Caki2 (cell line): ENCODE measurements around the gene CLASP1. TPM values are rescaled to one million over a fixed set of nuclear protein-coding genes. Genes with fewer than 3 reads are reported as not detected.
"Not testable (repeated sequence)": the region's sequence is repeated elsewhere in the genome, so short reads cannot be mapped to it uniquely, and the experiment has no call there.

Experiments
- DNase-seq: peaks from one replicate; pipeline ENCODE4 v3.0.0-alpha.2; 2015; ENCODE audit warnings: low read depth
- in situ Hi-C: cut with HindIII; loops from 2 replicates; pipeline ENCODE4 v1.10.0; 2016; ENCODE audit warnings: low sequenced_read_pairs, low pct_unique_long_range_greater_than_20kb, mixed read lengths
- total RNA-seq: library from RNA; depleted of rRNA; stranded (reverse); fragments of >200 nt; shearing (Covaris generic); gene quantifications from 2 replicates; pipeline ENCODE4 v1.2.3, GENCODE V29; 2014; ENCODE audit warnings: low replicate concordance

The CLASP1 gene
- total RNA-seq, 1 experiment from 2014 or later: 21.0 TPM

GRCh38 chr2:121501031-121501430 lies 148.2 kb downstream of the CLASP1 start:
- in situ Hi-C loops: no loop called here

GRCh38 chr2:121498731-121499130 lies 150.5 kb downstream of the CLASP1 start:
- DNase-seq: no peak
- in situ Hi-C loops: no loop called here

More at GRCh38 chr2:121501031-121501430, 148.2 kb downstream of the CLASP1 start:
- DNase-seq: no peak

GRCh38 chr2:121492409-121492808 lies 156.9 kb downstream of the CLASP1 start:
- in situ Hi-C loops: no loop called here
- DNase-seq: no peak

GRCh38 chr2:121491518-121491917 lies 157.7 kb downstream of the CLASP1 start:
- DNase-seq: no peak
- in situ Hi-C loops: no loop called here

- in situ Hi-C loops: no loop called here
- DNase-seq: no peak
These were observed 158.6 kb downstream of the CLASP1 start for GRCh38 chr2:121490584-121491133.

- DNase-seq: no peak
- in situ Hi-C loops: no loop called here
These were observed 159.2 kb downstream of the CLASP1 start for GRCh38 chr2:121489911-121490583.

- in situ Hi-C loops: no loop called here
- DNase-seq: peak; percentile 41
These were observed 160.0 kb downstream of the CLASP1 start for GRCh38 chr2:121489284-121489683.

- DNase-seq: no peak
- in situ Hi-C loops: no loop called here
These were observed 163.0 kb downstream of the CLASP1 start for GRCh38 chr2:121486191-121486790.

GRCh38 chr2:121485039-121485438 lies 164.2 kb downstream of the CLASP1 start:
- no peak for DNase-seq
- in situ Hi-C loops: no loop called here

GRCh38 chr2:121483846-121484245 lies 165.4 kb downstream of the CLASP1 start:
- in situ Hi-C loops: no loop called here
- no peak for DNase-seq

GRCh38 chr2:121483021-121483420 lies 166.2 kb downstream of the CLASP1 start:
- no peak for DNase-seq
- in situ Hi-C loops: no loop called here

- in situ Hi-C loops: no loop called here
- no peak for DNase-seq
These were observed 168.4 kb downstream of the CLASP1 start for GRCh38 chr2:121480826-121481225.

GRCh38 chr2:121479882-121480522 lies 169.3 kb downstream of the CLASP1 start:
- in situ Hi-C loops: no loop called here
- DNase-seq: peak; percentile 38

GRCh38 chr2:121478996-121479745 lies 170.1 kb downstream of the CLASP1 start:
- no peak for DNase-seq
- in situ Hi-C loops: no loop called here

- in situ Hi-C loops, DNase-seq: not testable (repeated sequence)
These were observed 170.8 kb downstream of the CLASP1 start for GRCh38 chr2:121478358-121478995.

GRCh38 chr2:121476684-121477083 lies 172.6 kb downstream of the CLASP1 start:
- in situ Hi-C loops: no loop called here

GRCh38 chr2:121475811-121476571 lies 173.3 kb downstream of the CLASP1 start:
- DNase-seq: no peak
- in situ Hi-C loops: no loop called here

More at GRCh38 chr2:121476684-121477083, 172.6 kb downstream of the CLASP1 start:
- no peak for DNase-seq
